ENCODE results near the gene CNTLN. TPM values are rescaled to one million over a fixed set of nuclear protein-coding genes. Genes with fewer than 3 reads are reported as not detected.

Gene CNTLN
- total RNA-seq, 1 donor from 2014 or later, result 11.3 TPM

GRCh38 chr9:17484906-17485305 lies 350.1 kb downstream of the CNTLN start:
- H3K4me3 Mint-ChIP-seq (ENCODE audit: unreplicated experiment), result no peak overlapping the region
- no peaks in the 10 kb centered on the region for H3K36me3 Mint-ChIP-seq (ENCODE audit: unreplicated experiment)
- no peaks in the 10 kb centered on the region for H3K4me1 Mint-ChIP-seq (ENCODE audit: low read depth, unreplicated experiment)
- no peaks in the 10 kb centered on the region for H3K27me3 Mint-ChIP-seq (ENCODE audit: unreplicated experiment)
- H3K27ac Mint-ChIP-seq (ENCODE audit: unreplicated experiment), result no peak overlapping the region
- no peak for TF ChIP-seq CTCF (IDR thresholded peaks at IDR 0.05; ENCODE audit: partially characterized antibody, unreplicated experiment)
- no peak for DNase-seq
- H3K9me3 Mint-ChIP-seq (ENCODE audit: unreplicated experiment), result no peaks in the 10 kb centered on the region

- H3K4me1 Mint-ChIP-seq (ENCODE audit: low read depth, unreplicated experiment), result no peaks in the 10 kb centered on the region
- DNase-seq, result no peak
- no peak overlapping the region for H3K4me3 Mint-ChIP-seq (ENCODE audit: unreplicated experiment)
- TF ChIP-seq CTCF (IDR thresholded peaks at IDR 0.05; ENCODE audit: partially characterized antibody, unreplicated experiment), result no peak
- no peaks in the 10 kb centered on the region for H3K36me3 Mint-ChIP-seq (ENCODE audit: unreplicated experiment)
- H3K27me3 Mint-ChIP-seq (ENCODE audit: unreplicated experiment), result no peaks in the 10 kb centered on the region
- H3K9me3 Mint-ChIP-seq (ENCODE audit: unreplicated experiment), result no peaks in the 10 kb centered on the region
- no peak overlapping the region for H3K27ac Mint-ChIP-seq (ENCODE audit: unreplicated experiment)
These were observed 351.6 kb downstream of the CNTLN start for GRCh38 chr9:17486396-17486795.

GRCh38 chr9:17487467-17487866 lies 352.6 kb downstream of the CNTLN start:
- DNase-seq, result no peak
- Mint-ChIP-seq H3K27ac (ENCODE audit: unreplicated experiment) (no peak overlapping the region), H3K36me3 (ENCODE audit: unreplicated experiment) (no peaks in the 10 kb centered on the region), H3K4me3 (ENCODE audit: unreplicated experiment) (no peak overlapping the region), H3K4me1 (ENCODE audit: low read depth, unreplicated experiment) (no peaks in the 10 kb centered on the region), H3K27me3 (ENCODE audit: unreplicated experiment) (no peaks in the 10 kb centered on the region), H3K9me3 (ENCODE audit: unreplicated experiment) (no peaks in the 10 kb centered on the region)
- TF ChIP-seq CTCF (IDR thresholded peaks at IDR 0.05; ENCODE audit: partially characterized antibody, unreplicated experiment), result no peak

- H3K27ac Mint-ChIP-seq (ENCODE audit: unreplicated experiment), result no peak overlapping the region
- no peak for TF ChIP-seq CTCF (IDR thresholded peaks at IDR 0.05; ENCODE audit: partially characterized antibody, unreplicated experiment)
- no peak overlapping the region for H3K4me3 Mint-ChIP-seq (ENCODE audit: unreplicated experiment)
- no peaks in the 10 kb centered on the region for H3K27me3 Mint-ChIP-seq (ENCODE audit: unreplicated experiment)
- no peaks in the 10 kb centered on the region for H3K36me3 Mint-ChIP-seq (ENCODE audit: unreplicated experiment)
- no peaks in the 10 kb centered on the region for H3K9me3 Mint-ChIP-seq (ENCODE audit: unreplicated experiment)
- DNase-seq, result no peak
- no peaks in the 10 kb centered on the region for H3K4me1 Mint-ChIP-seq (ENCODE audit: low read depth, unreplicated experiment)
These were observed 353.8 kb downstream of the CNTLN start for GRCh38 chr9:17488662-17489061.

GRCh38 chr9:17490110-17490509 lies 355.3 kb downstream of the CNTLN start:
- no peak for DNase-seq
- Mint-ChIP-seq H3K9me3 (ENCODE audit: unreplicated experiment) (no peaks in the 10 kb centered on the region), H3K27me3 (ENCODE audit: unreplicated experiment) (no peaks in the 10 kb centered on the region), H3K36me3 (ENCODE audit: unreplicated experiment) (no peaks in the 10 kb centered on the region), H3K4me1 (ENCODE audit: low read depth, unreplicated experiment) (no peaks in the 10 kb centered on the region), H3K4me3 (ENCODE audit: unreplicated experiment) (no peak overlapping the region), H3K27ac (ENCODE audit: unreplicated experiment) (no peak overlapping the region)
- TF ChIP-seq CTCF (IDR thresholded peaks at IDR 0.05; ENCODE audit: partially characterized antibody, unreplicated experiment), result no peak

Measured in glutamatergic neuron (in vitro differentiated cells).